Memory B cell (primary cell): ENCODE measurements around the gene G6PC1.
"Not testable (repeated sequence)": the region's sequence is repeated elsewhere in the genome, so short reads cannot be mapped to it uniquely, and the experiment has no call there.

Source experiments
- ATAC-seq: fragments of 150-1000 bp; cut with Tn5 transposase; 2 replicates; pipeline ENCODE4 v1.10.0; 2021; ENCODE audit warnings: low read depth, mild to moderate bottlenecking, moderate library complexity
- DNase-seq, 2 donors: peaks; one replicate each; pipeline ENCODE4 v3.0.0; 2022; ENCODE audit warnings: low spot score in 2 of 2
- H3K27ac Mint-ChIP-seq: one replicate; pipeline ENCODE4 v1.8.0; 2022; ENCODE audit warnings: mild to moderate bottlenecking, moderate library complexity, mixed read lengths
- H3K27me3 Mint-ChIP-seq: one replicate; pipeline ENCODE4 v1.8.0; 2022; ENCODE audit warnings: mixed read lengths
- H3K36me3 Mint-ChIP-seq: one replicate; pipeline ENCODE4 v1.8.0; 2022; ENCODE audit warnings: mild to moderate bottlenecking, mixed read lengths
- H3K4me1 Mint-ChIP-seq: one replicate; pipeline ENCODE4 v1.8.0; 2022; ENCODE audit warnings: mixed read lengths
- H3K4me3 Mint-ChIP-seq: one replicate; pipeline ENCODE4 v1.8.0; 2022; ENCODE audit warnings: mild to moderate bottlenecking, moderate library complexity, mixed read lengths
- H3K9me3 Mint-ChIP-seq: one replicate; pipeline ENCODE4 v1.8.0; 2022; ENCODE audit warnings: mixed read lengths

The G6PC1 gene

GRCh38 chr17:42882166-42882565 is 18.4 kb upstream of the G6PC1 start:
- Mint-ChIP-seq H3K9me3 (no peaks in the 10 kb centered on the region), H3K27me3 (peaks cover 15% of the 10 kb centered on the region), H3K27ac (no peak overlapping the region), H3K4me3 (no peak overlapping the region), H3K4me1 (peaks cover 5% of the 10 kb centered on the region), H3K36me3 (no peaks in the 10 kb centered on the region)
- DNase-seq (no peak), ATAC-seq (no peak)

- H3K36me3 Mint-ChIP-seq = no peaks in the 10 kb centered on the region
- ATAC-seq = no peak
- no peak overlapping the region for H3K27ac Mint-ChIP-seq
Observed at GRCh38 chr17:42883802-42884558, 16.6 kb upstream of the G6PC1 start.

GRCh38 chr17:42885806-42886205 is 14.8 kb upstream of the G6PC1 start:
- H3K4me1 Mint-ChIP-seq, H3K36me3 Mint-ChIP-seq, H3K4me3 Mint-ChIP-seq, DNase-seq, H3K27ac Mint-ChIP-seq, ATAC-seq, H3K9me3 Mint-ChIP-seq: not testable (repeated sequence)
- peaks cover 10% of the 10 kb centered on the region for H3K27me3 Mint-ChIP-seq

More at GRCh38 chr17:42883802-42884558, 16.6 kb upstream of the G6PC1 start:
- no peaks in the 10 kb centered on the region for H3K9me3 Mint-ChIP-seq
- no peak for DNase-seq
- peaks cover 11% of the 10 kb centered on the region for H3K27me3 Mint-ChIP-seq
- peaks cover 5% of the 10 kb centered on the region for H3K4me1 Mint-ChIP-seq
- no peak overlapping the region for H3K4me3 Mint-ChIP-seq

GRCh38 chr17:42886283-42887176 is 14.1 kb upstream of the G6PC1 start:
- ATAC-seq (no peak), DNase-seq (no peak)
- Mint-ChIP-seq H3K27me3 (peaks cover 10% of the 10 kb centered on the region), H3K27ac (no peak overlapping the region), H3K4me3 (no peak overlapping the region), H3K9me3 (no peaks in the 10 kb centered on the region), H3K36me3 (no peaks in the 10 kb centered on the region), H3K4me1 (peaks cover 5% of the 10 kb centered on the region)

GRCh38 chr17:42889809-42890208 is 10.8 kb upstream of the G6PC1 start:
- ATAC-seq = no peak
- no peak overlapping the region for H3K4me3 Mint-ChIP-seq

GRCh38 chr17:42891539-42892152 is 9.0 kb upstream of the G6PC1 start:
- no peak overlapping the region for H3K4me3 Mint-ChIP-seq
- no peak for ATAC-seq

More at GRCh38 chr17:42889809-42890208, 10.8 kb upstream of the G6PC1 start:
- Mint-ChIP-seq H3K36me3 (no peaks in the 10 kb centered on the region), H3K27ac (no peak overlapping the region), H3K27me3 (peaks cover 9% of the 10 kb centered on the region), H3K9me3 (no peaks in the 10 kb centered on the region), H3K4me1 (peaks cover 5% of the 10 kb centered on the region)
- no peak for DNase-seq

GRCh38 chr17:42893359-42893758 is 7.2 kb upstream of the G6PC1 start:
- Mint-ChIP-seq H3K36me3 (no peaks in the 10 kb centered on the region), H3K4me3 (no peak overlapping the region), H3K9me3 (no peaks in the 10 kb centered on the region), H3K27me3 (peaks cover 8% of the 10 kb centered on the region), H3K27ac (no peak overlapping the region), H3K4me1 (no peaks in the 10 kb centered on the region)
- DNase-seq = no peak
- ATAC-seq = no peak

More at GRCh38 chr17:42891539-42892152, 9.0 kb upstream of the G6PC1 start:
- no peak for DNase-seq
- no peaks in the 10 kb centered on the region for H3K4me1 Mint-ChIP-seq
- H3K36me3 Mint-ChIP-seq = no peaks in the 10 kb centered on the region
- peaks cover 6% of the 10 kb centered on the region for H3K27me3 Mint-ChIP-seq
- no peak overlapping the region for H3K27ac Mint-ChIP-seq
- H3K9me3 Mint-ChIP-seq = no peaks in the 10 kb centered on the region

- no peak for DNase-seq
- Mint-ChIP-seq H3K27me3 (peaks cover 6% of the 10 kb centered on the region), H3K36me3 (no peaks in the 10 kb centered on the region), H3K4me1 (no peaks in the 10 kb centered on the region), H3K9me3 (no peaks in the 10 kb centered on the region), H3K27ac (no peak overlapping the region), H3K4me3 (no peak overlapping the region)
- no peak for ATAC-seq
Observed at GRCh38 chr17:42894283-42895184, 6.1 kb upstream of the G6PC1 start.

- peaks cover 4% of the 10 kb centered on the region for H3K27me3 Mint-ChIP-seq
- no peak for ATAC-seq
- no peaks in the 10 kb centered on the region for H3K4me1 Mint-ChIP-seq
- H3K4me3 Mint-ChIP-seq = no peak overlapping the region
- H3K9me3 Mint-ChIP-seq = no peaks in the 10 kb centered on the region
- no peaks in the 10 kb centered on the region for H3K36me3 Mint-ChIP-seq
- no peak for DNase-seq
- H3K27ac Mint-ChIP-seq = no peak overlapping the region
Observed at GRCh38 chr17:42895185-42895555, 5.4 kb upstream of the G6PC1 start.

GRCh38 chr17:42898147-42898811 is 2.3 kb upstream of the G6PC1 start:
- ATAC-seq = no peak
- Mint-ChIP-seq H3K4me3 (no peak overlapping the region), H3K9me3 (no peaks in the 10 kb centered on the region), H3K27me3 (peaks cover 4% of the 10 kb centered on the region), H3K27ac (no peak overlapping the region), H3K4me1 (no peaks in the 10 kb centered on the region), H3K36me3 (no peaks in the 10 kb centered on the region)
- DNase-seq = no peak

- H3K36me3 Mint-ChIP-seq, ATAC-seq, DNase-seq, H3K27me3 Mint-ChIP-seq, H3K4me3 Mint-ChIP-seq, H3K4me1 Mint-ChIP-seq, H3K27ac Mint-ChIP-seq, H3K9me3 Mint-ChIP-seq: not testable (repeated sequence)
Observed at GRCh38 chr17:42899981-42900380, 618 bp upstream of the G6PC1 start.

- H3K27me3 Mint-ChIP-seq = peaks cover 4% of the 10 kb centered on the region
- no peak for ATAC-seq
- no peaks in the 10 kb centered on the region for H3K36me3 Mint-ChIP-seq
- H3K27ac Mint-ChIP-seq = no peak overlapping the region
- no peak overlapping the region for H3K4me3 Mint-ChIP-seq
- no peak for DNase-seq
- H3K9me3 Mint-ChIP-seq = no peaks in the 10 kb centered on the region
- no peaks in the 10 kb centered on the region for H3K4me1 Mint-ChIP-seq
Observed at GRCh38 chr17:42901535-42902229, 1.1 kb downstream of the G6PC1 start.

- DNase-seq = no peak
- Mint-ChIP-seq H3K36me3 (no peaks in the 10 kb centered on the region), H3K4me1 (peaks cover 5% of the 10 kb centered on the region), H3K27ac (no peak overlapping the region), H3K27me3 (no peaks in the 10 kb centered on the region), H3K9me3 (no peaks in the 10 kb centered on the region), H3K4me3 (no peak overlapping the region)
- no peak for ATAC-seq
Observed at GRCh38 chr17:42904110-42904469, 3.5 kb downstream of the G6PC1 start.
